ENCODE measurements around the gene DGCR6.
"Not testable (repeated sequence)": the region's sequence is repeated elsewhere in the genome, so short reads cannot be mapped to it uniquely, and the experiment has no call there.

GRCh38 chr22:18958738-18959137, 52.6 kb downstream of the DGCR6 start:
- TF ChIP-seq CTCF (IDR thresholded peaks at IDR 0.05); POLR2A (IDR thresholded peaks at IDR 0.05; ENCODE audit: low read depth); POLR2AphosphoS5 (IDR thresholded peaks at IDR 0.05): not testable (repeated sequence)

Measured in esophagus muscularis mucosa (tissue), 3 donors.